SKM-1 treated with dmso at 0.1 percent for 144 hours (cell line): Measurements from ENCODE around the gene CDHR2.
A peak's percentile ranks its signal among the peaks of the same experiment; 100 is the strongest.

Source experiments
- DNase-seq: peaks from one replicate; lab custom pipeline; 2025; ENCODE audit not compliant: unreplicated experiment; lab: John Stamatoyannopoulos, UW

Gene CDHR2

GRCh38 chr5:176548967-176549444 is at the start of gene CDHR2:
Gene CDHR2 (plus strand): TSS chr5:176549342. CDS start chr5:176565353, 16,011 bp downstream.
- DNase-seq: no peak

GRCh38 chr5:176500511-176500910 is 48.6 kb upstream of the CDHR2 start:
- DNase-seq: no peak

GRCh38 chr5:176501333-176501732 is 47.8 kb upstream of the CDHR2 start:
- no peak for DNase-seq

- no peak for DNase-seq
Observed at GRCh38 chr5:176503496-176503895, 45.6 kb upstream of the CDHR2 start.

GRCh38 chr5:176507911-176508310 is 41.2 kb upstream of the CDHR2 start:
- no peak for DNase-seq

- no peak for DNase-seq
Observed at GRCh38 chr5:176508603-176509002, 40.5 kb upstream of the CDHR2 start.

- DNase-seq: no peak
Observed at GRCh38 chr5:176513788-176514187, 35.4 kb upstream of the CDHR2 start.

- peak; percentile 17 for DNase-seq
Observed at GRCh38 chr5:176514244-176514950, 34.7 kb upstream of the CDHR2 start.

GRCh38 chr5:176515396-176515795 is 33.7 kb upstream of the CDHR2 start:
- no peak for DNase-seq

GRCh38 chr5:176517053-176517661 is 32.0 kb upstream of the CDHR2 start:
- peak; percentile 37 for DNase-seq

- DNase-seq: no peak
Observed at GRCh38 chr5:176519810-176520720, 29.1 kb upstream of the CDHR2 start.

GRCh38 chr5:176521286-176521685 is 27.9 kb upstream of the CDHR2 start:
- DNase-seq: no peak

- DNase-seq: no peak
Observed at GRCh38 chr5:176521699-176522263, 27.4 kb upstream of the CDHR2 start.

- no peak for DNase-seq
Observed at GRCh38 chr5:176524138-176524537, 25.0 kb upstream of the CDHR2 start.

GRCh38 chr5:176524987-176525386 is 24.2 kb upstream of the CDHR2 start:
- no peak for DNase-seq

- DNase-seq: no peak
Observed at GRCh38 chr5:176525677-176526076, 23.5 kb upstream of the CDHR2 start.

GRCh38 chr5:176526462-176526861 is 22.7 kb upstream of the CDHR2 start:
- no peak for DNase-seq

GRCh38 chr5:176527246-176528222 is 21.6 kb upstream of the CDHR2 start:
- DNase-seq: no peak

GRCh38 chr5:176528301-176528700 is 20.8 kb upstream of the CDHR2 start:
- DNase-seq: no peak

GRCh38 chr5:176528761-176529115 is 20.4 kb upstream of the CDHR2 start:
- DNase-seq: no peak
